Activated CD4-positive, alpha-beta T cell treated with anti-CD3 and anti-CD28 coated beads for 48 hours (primary cell): ENCODE data around the gene PRR30.

Experiments used
- DNase-seq: peaks from one replicate; pipeline ENCODE4 v3.0.0-alpha.2; 2020

PRR30 gene

DNA sequence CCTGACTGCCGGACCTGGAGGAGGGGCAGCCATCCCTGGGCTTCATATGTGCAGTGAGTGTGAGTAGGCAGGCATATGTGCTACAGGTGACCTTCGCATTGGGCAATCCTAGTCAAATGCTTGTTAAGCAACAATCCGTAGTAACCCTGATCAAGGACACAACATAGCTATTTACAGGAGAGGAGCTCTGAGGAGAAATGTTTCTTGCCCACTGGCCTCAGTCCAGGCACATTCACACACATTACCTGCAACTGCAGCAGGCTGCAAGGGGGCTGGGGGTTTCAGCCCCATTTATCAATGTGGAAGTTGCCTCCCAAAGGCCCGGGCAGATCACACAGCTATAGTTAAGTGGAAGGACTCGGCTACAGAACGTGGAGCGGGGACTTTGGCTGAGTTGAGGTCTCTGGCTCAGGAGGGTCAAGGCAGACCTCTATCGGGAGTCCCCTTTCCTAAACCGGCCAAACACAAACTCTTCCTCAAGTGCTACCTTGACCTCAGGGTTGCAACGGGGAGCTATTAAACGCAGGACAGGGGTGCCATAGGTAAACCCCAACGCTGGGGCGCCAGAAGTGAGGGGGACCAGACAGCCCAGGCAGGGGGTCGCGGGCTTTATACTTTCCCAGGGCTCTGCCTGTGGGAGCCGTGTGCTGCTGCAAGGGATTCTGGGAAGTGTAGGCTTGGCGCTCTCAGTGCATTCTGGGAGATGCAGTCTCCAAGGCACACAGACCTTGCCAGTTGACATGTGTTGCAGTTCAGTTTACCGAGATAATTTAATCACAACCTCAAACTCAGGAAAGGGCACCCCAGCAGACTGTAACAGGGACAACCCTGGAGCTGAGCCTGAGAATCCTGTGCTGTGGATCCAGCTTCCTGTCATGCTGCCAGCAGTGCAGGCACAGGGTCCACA, 43.2 kb downstream of the PRR30 start:
- peak; percentile 63 for DNase-seq

DNA sequence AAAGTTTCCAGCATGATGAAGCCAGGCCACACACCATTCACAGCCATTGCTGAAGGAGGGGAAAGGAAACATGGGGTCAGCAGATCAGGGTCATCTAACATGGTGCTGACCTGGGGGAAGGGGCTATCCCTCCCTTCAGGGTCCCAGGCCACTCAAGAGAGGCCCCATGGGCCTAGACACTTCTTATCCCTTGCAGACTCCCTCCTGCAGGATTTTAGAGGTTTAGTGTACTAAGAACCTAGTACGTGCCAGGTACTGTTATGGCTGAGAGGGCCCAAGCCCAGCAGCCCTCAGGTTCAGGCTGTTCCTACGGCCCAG, 43.8 kb downstream of the PRR30 start:
- no peak for DNase-seq

DNA sequence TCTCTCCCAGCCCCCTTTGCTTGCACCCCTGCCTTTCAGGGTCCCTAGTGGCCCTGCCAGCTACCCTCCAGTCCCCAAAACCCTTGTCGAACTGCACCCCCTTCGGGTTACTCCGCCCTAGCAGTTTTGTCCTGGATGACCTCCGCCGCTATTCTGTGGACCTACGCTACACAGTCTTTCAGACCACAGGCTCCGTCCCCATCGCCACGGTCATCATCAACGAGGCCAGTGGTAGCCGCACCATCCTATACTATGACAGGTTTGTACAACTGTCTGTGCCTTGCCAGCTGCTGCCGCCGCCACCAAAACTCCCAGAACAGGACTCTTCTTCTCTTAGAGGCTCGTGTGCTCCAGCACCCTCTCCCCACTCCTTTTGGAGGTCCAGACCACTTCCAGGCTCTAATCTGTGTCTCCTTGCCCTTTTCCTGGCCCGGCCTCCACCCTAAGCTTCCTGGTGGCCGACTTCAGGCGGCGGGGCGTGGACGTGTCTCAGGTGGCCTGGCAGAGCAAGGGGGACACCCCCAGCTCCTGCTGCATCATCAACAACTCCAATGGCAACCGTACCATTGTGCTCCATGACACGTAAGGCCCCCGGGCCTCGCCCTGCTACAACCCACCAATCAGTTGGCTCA, 44.7 kb downstream of the PRR30 start:
- no peak for DNase-seq

DNA sequence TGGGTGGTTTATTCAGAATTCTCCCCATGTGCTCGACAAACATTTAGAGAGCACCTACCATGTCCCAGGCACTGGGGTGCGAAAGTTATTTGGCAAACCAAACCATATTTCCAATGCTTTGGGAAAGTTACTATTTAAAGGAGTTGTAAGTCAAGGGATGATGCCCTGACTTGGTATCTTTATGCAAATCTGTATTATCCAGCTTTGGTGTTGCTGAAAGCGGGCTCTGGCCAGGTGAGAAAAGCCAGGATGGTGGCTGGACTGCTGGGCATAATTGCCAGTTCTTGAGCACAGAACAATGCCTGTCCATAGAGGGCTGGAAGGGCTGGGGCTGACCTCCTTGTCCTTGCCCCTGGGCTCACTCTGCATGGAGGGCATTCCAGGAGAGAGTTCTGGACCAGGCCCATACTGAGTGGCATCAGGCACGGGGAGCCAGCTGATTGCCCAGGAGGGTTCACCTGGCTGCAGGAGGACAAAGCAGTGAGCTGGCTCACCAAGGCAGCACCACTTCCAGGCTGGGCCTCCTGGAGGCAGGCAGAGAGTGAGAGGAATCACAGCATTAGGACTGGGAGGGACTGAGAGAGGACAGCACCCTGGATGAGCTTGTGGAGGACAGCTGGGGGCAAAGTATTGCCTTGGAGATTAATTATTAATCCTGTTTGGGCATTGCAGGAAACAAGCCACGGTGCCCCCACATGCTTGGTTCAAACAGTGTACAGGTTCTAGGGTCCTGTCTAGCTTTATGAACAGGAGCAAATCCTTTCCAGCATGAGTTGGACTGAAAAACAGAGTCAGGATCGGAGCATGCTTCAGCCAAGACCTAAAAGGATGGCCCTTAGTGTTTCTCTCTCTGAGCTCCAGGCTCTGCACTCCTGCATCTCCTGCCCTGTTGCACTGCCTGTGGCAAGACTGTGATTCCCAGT, 45.5 kb downstream of the PRR30 start:
- DNase-seq: no peak

DNA sequence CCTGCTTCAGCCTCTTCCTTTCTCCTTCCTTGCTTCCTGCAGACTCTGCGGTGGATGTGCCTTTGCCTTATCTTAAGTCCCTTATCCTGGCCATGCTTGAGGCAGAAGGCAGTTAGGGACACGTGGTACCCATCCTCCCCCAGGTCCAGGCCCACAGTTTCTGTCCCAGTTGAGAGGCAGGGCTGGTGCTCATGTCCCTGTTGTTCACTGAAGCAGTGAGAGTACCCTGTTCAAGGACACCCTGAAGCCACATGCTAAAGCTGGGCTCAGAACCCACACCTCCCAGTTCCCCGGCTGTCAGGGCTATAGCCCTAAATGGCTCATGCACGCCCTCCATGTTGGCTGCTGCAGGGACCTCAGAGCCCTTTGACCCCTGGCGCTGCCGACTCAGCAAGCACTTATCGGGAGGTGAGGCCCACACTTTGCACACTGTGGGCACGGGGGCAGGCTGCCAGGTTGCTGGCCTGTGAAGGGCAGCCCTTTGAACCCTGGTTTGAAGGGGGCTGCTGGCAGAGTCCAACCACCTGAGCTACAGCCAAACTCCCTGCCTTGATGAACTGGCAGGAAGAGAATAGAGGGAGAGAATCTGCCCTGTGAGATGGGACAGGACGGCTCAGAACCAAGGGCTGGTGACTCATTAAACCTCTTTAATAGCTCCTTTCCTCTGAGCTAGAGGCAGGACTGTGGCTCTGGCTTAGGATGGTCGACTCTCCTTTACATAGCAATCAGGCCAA, 46.3 kb downstream of the PRR30 start:
- no peak for DNase-seq

DNA sequence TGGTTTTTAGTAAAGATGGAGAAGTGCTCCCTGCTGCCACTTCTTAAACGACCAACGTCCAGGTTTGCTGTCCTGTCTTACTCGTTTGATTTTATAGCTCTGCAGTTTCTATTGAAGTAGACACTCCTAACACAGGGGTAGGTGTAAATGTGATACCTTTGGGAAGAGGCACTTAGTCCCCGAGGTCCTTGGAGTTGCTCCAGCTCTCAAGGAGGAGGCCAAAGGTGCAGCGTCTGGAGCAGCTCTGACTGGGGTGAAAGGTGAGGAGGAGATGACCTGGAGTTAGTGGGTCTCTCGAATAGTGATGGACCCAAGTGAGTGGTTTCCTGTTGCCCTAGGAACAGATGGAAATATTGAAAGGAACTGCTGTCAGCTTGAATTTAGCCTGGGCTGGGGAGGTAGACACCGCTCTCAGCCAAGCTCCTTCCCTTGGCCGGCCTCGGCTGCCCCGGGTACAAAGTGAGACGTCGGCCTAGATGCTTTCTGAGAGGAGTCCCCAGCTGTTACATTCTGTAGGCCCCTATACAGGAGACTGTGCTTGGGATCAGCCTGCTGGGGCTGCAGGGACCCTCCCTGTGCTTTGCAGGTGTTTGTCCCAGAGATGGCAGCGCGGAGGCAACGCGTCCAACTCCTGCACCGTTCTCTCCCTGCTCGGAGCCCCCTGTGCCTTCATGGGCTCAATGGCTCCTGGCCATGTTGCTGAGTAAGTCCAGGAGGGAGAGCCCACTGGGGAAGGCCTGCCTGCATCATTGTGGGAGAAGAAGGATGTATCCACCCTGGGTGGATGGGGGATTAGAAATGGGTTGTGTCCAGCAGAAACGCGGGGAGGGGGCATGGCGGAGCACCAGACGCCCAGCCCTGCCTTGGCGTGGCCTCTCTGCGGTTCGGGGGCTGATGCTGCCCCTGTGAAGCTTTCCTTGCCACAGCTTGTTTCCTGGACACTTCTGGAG, 47.2 kb downstream of the PRR30 start:
- DNase-seq: no peak

DNA sequence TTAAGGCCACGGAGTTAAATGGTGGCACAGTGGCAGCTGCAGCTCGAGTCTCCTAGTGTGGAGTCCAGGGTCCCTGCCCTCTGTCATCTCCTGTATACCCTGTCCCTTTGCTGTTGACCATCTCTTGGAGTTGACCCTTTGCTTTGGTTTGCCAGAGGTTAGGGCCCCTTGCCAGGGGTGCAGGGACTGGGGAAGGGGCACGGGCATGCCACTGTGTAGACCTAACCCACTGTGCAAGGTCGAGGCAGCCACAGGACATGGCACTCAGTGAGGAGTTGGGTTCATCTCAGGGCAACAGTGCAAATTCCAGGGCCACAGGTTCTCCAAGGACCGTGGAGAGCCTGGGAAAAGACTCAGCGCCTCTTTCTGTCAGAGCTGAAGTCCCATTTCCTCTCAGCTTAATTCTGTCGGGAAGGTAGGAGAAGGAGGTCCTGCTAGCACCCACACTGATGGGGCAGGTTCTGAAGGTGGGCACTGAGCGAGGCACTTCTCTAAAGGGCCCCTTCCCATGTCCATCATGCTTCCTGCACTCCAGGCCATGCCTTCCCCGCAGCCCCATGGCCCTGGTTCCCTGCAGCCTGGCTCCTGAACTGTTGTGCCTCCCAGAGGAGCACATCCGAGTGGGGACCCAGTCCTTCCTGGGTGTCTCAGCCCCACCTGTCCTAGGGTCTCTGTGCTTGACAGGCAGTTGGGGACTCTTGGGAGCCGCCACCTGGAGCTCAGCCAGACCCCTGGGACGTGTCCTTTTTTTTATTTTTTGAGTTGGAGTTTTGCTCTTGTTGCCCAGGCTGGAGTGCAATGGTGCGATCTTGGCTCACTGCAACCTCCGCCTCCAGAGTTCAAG, 49.9 kb downstream of the PRR30 start:
- DNase-seq: no peak

DNA sequence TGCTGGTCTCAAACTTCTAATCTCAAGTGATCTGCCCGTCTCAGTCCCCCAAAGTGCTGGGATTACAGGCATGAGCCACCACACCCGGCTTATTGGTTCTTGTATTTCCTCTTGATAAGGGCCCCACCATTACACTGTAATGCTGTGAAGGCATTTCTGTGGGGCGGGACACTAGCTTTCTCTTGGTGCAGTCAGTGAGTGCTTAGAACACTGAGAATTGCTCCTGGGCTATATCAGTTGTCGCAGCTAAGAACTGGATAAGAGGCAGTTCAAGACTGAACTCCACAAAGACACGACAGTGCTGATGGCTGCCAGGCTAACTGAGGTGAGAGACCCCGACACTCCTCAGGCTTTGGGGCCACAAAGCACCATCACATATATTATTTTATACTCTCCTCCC, 50.6 kb downstream of the PRR30 start:
- no peak for DNase-seq

DNA sequence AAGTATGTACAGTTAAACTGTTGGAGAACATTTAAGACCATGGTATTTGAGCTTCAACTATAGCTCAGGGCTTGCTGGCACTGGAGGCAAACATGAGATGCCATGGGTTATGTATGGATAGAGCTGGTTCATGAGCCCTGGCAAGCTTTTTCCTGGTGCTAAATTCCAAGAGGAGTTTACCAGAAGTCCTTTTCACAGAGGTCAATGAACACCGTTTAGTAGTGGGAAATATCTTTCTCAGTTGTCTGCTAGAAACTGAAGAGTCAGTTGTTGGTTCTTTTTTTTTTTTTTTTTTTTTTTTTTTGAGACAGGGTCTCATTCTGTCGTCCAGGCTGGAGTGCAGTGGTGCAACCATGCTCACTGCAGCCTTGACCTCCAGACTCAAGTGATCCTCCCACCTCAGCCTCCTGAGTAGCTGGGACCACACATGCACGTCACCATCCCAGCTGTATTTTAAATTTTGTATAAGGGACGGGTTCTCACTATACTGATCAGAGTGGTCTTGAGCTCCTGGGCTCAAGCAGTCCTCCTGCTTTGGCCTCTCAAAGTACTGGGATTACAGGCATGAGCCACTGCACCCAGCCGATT, 51.3 kb downstream of the PRR30 start:
- no peak for DNase-seq
